Measurements from ENCODE around the gene AQP2.

DNA sequence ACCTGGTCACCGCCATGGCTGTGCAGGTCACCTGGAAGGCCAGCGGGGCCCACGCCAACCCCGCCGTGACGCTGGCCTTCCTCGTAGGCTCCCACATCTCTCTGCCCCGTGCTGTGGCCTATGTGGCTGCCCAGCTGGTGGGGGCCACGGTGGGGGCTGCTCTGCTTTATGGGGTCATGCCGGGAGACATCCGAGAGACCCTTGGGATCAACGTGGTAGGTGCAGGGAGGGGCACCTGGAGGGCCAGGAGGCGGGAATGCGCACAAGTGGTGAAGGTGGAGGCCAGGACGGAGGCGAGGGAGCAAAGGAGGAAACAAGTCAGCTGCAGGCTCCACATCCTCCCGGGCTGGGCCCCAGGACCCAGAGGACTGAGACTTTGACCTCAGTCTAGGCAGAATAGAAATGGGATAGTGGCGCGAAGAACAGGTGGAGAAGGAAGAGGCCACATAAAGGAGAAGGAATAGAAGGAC is 22.9 kb downstream of the AQP2 start:
- TF ChIP-seq, protein P1, sequence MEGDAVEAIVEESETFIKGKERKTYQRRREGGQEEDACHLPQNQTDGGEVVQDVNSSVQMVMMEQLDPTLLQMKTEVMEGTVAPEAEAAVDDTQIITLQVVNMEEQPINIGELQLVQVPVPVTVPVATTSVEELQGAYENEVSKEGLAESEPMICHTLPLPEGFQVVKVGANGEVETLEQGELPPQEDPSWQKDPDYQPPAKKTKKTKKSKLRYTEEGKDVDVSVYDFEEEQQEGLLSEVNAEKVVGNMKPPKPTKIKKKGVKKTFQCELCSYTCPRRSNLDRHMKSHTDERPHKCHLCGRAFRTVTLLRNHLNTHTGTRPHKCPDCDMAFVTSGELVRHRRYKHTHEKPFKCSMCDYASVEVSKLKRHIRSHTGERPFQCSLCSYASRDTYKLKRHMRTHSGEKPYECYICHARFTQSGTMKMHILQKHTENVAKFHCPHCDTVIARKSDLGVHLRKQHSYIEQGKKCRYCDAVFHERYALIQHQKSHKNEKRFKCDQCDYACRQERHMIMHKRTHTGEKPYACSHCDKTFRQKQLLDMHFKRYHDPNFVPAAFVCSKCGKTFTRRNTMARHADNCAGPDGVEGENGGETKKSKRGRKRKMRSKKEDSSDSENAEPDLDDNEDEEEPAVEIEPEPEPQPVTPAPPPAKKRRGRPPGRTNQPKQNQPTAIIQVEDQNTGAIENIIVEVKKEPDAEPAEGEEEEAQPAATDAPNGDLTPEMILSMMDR (IDR thresholded peaks at IDR 0.05): no peak
- no peak for TF ChIP-seq ZFX (IDR thresholded peaks at IDR 0.05; ENCODE audit: borderline replicate concordance)
